DOHH2 (cell line): Measurements from ENCODE around the gene ITGA2B.

ENCODE experiments used
- H3F3A ChIP-seq: fragments of 200-600 bp; sonication (generic), shearing (Covaris generic); 2 replicates; pipeline ENCODE4 v1.6.0; 2016; ENCODE audit warnings: antibody characterized with exemption, mild to moderate bottlenecking; ENCODE audit not compliant: control insufficient read depth, insufficient read depth
- H3K27ac ChIP-seq: fragments of 200-600 bp; sonication (generic); 2 replicates; pipeline ENCODE4 v1.5.1; 2014; ENCODE audit warnings: low read depth, mild to moderate bottlenecking, low read length, moderate library complexity
- H3K27me3 ChIP-seq: fragments of 200-600 bp; sonication (generic); 2 replicates; pipeline ENCODE4 v1.6.1; 2014; ENCODE audit warnings: mild to moderate bottlenecking, low read length, mixed read lengths; ENCODE audit not compliant: control insufficient read depth
- H3K36me3 ChIP-seq: fragments of 200-600 bp; sonication (generic); 2 replicates; pipeline ENCODE4 v1.6.1; 2014; ENCODE audit warnings: mild to moderate bottlenecking, low read length, moderate library complexity, mixed read lengths; ENCODE audit not compliant: control insufficient read depth
- H3K4me1 ChIP-seq: fragments of 200-600 bp; sonication (generic); 2 replicates; pipeline ENCODE4 v1.6.1; 2014; ENCODE audit warnings: mild to moderate bottlenecking, low read length, mixed read lengths; ENCODE audit not compliant: control insufficient read depth
- H3K4me2 ChIP-seq: fragments of 200-600 bp; sonication (generic); 2 replicates; pipeline ENCODE4 v1.6.0; 2014; ENCODE audit warnings: mild to moderate bottlenecking, low read length, moderate library complexity
- H3K4me3 ChIP-seq: fragments of 200-600 bp; sonication (generic); 2 replicates; pipeline ENCODE4 v1.5.1; 2014; ENCODE audit warnings: mild to moderate bottlenecking, low read length, mixed read lengths
- H3K79me2 ChIP-seq: fragments of 200-600 bp; sonication (generic); 2 replicates; pipeline ENCODE4 v1.6.1; 2014; ENCODE audit warnings: mild to moderate bottlenecking, low read length, mixed read lengths; ENCODE audit not compliant: control insufficient read depth
- H3K9me2 ChIP-seq: fragments of 200-600 bp; sonication (generic); replicated peaks from 2 replicates; pipeline ENCODE4 v1.6.1; 2014; ENCODE audit warnings: mild to moderate bottlenecking, low read length, mixed read lengths; ENCODE audit not compliant: control insufficient read depth
- H3K9me3 ChIP-seq: fragments of 200-600 bp; sonication (generic); 2 replicates; pipeline ENCODE4 v1.6.1; 2014; ENCODE audit warnings: antibody characterized with exemption, low read length, mixed read lengths; ENCODE audit not compliant: control insufficient read depth, insufficient read depth
- H4K20me1 ChIP-seq: fragments of 200-600 bp; sonication (generic); 2 replicates; pipeline ENCODE4 v1.6.0; 2014; ENCODE audit warnings: low read depth, mild to moderate bottlenecking, antibody characterized with exemption, low read length, moderate library complexity; ENCODE audit not compliant: control insufficient read depth, insufficient read depth
- CTCF ChIP-seq: fragments of 200-600 bp; sonication (generic); IDR thresholded peaks from one replicate; pipeline ENCODE4 v1.5.1; 2014; ENCODE audit warnings: antibody characterized with exemption, mild to moderate bottlenecking, low read depth, low read length; ENCODE audit not compliant: poor library complexity, severe bottlenecking
- EZH2phosphoT487 ChIP-seq: fragments of 200-600 bp; sonication (generic); IDR thresholded peaks from 2 replicates; pipeline ENCODE4 v1.6.1; 2017; ENCODE audit warnings: borderline replicate concordance, mild to moderate bottlenecking, antibody characterized with exemption, low read length, moderate library complexity, mixed read lengths

Gene ITGA2B

DNA sequence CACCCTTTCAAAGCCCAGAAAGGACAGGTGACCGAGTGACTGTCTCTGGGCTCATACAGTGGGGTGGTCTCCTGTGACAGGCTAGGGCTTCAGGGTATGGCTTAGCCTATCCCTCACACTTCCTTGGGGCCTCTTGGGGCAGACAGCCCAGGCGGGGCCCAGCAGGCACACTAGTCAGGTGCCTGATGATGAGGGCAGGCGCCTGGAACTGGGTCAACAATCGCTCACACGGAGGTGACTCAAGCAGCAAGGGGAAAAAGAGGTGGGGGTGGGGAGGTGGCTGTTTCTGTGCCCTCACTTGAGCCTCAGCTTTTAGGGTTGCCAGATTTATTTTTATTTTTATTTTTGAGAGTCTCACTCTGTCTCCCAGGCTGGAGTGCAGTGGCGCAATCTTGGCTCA, 50.7 kb downstream of the ITGA2B start:
- H3F3A ChIP-seq = no peaks in the 10 kb centered on the region; the same call in 1 of the 2 replicates
- no peak overlapping the region for H3K4me3 ChIP-seq
- no peak overlapping the region for H3K27ac ChIP-seq
- no peaks in the 10 kb centered on the region for H3K79me2 ChIP-seq
- peaks cover 22% of the 10 kb centered on the region for H3K4me1 ChIP-seq
- H3K27me3 ChIP-seq = peaks cover 2% of the 10 kb centered on the region; the same call in 1 of the 2 replicates
- no peak overlapping the region for H3K4me2 ChIP-seq
- H3K9me3 ChIP-seq = no peaks in the 10 kb centered on the region
- TF ChIP-seq CTCF (no peak), EZH2phosphoT487 (no peak)
- H4K20me1 ChIP-seq = no peaks in the 10 kb centered on the region
- H3K36me3 ChIP-seq = no peaks in the 10 kb centered on the region
- H3K9me2 ChIP-seq = no peaks in the 10 kb centered on the region

DNA sequence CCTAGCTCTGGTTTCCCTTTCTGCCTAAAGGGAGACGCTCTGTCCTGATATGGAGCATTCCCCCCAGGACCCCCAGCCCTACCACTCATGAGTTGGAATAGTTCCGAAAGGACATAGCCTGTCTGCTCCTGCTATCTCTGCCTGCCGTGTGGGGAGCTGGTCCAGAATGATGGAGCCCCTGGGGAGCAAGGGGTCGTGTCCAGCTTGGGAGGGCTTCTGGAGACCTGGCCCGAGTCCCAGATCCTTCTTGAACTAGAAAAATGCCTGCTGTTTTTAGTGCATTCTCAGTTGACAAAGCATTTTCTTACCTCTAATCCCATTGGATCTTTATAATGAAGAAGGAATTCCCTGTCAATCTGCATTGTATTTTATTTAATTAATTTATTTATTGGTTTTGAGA, 53.5 kb downstream of the ITGA2B start:
- H3K4me2 ChIP-seq = peak overlapping the region; percentile 52; the same call in 1 of the 2 replicates

GRCh38 chr17:44335564-44335963, 53.9 kb downstream of the ITGA2B start:
- no peaks in the 10 kb centered on the region for H3K9me2 ChIP-seq
- TF ChIP-seq CTCF (no peak), EZH2phosphoT487 (no peak)
- H3K27me3 ChIP-seq = no peaks in the 10 kb centered on the region
- H3K27ac ChIP-seq = no peak overlapping the region
- H3K79me2 ChIP-seq = no peaks in the 10 kb centered on the region
- no peaks in the 10 kb centered on the region for H3K9me3 ChIP-seq
- H3F3A ChIP-seq = peaks cover 4% of the 10 kb centered on the region
- peaks cover 43% of the 10 kb centered on the region for H3K4me1 ChIP-seq
- H4K20me1 ChIP-seq = no peaks in the 10 kb centered on the region
- H3K4me3 ChIP-seq = peak overlapping the region; percentile 20; the same call in 1 of the 2 replicates
- H3K4me2 ChIP-seq = peak overlapping the region; percentile 52
- no peaks in the 10 kb centered on the region for H3K36me3 ChIP-seq

More for the DNA sequence above, 53.5 kb downstream of the ITGA2B start:
- no peaks in the 10 kb centered on the region for H4K20me1 ChIP-seq
- peaks cover 40% of the 10 kb centered on the region for H3K4me1 ChIP-seq
- TF ChIP-seq EZH2phosphoT487 = no peak
- TF ChIP-seq CTCF = no peak
- no peak overlapping the region for H3K4me3 ChIP-seq
- no peaks in the 10 kb centered on the region for H3K79me2 ChIP-seq
- H3K27me3 ChIP-seq = no peaks in the 10 kb centered on the region
- H3F3A ChIP-seq = peaks cover 2% of the 10 kb centered on the region
- H3K9me2 ChIP-seq = no peaks in the 10 kb centered on the region
- no peaks in the 10 kb centered on the region for H3K36me3 ChIP-seq
- no peaks in the 10 kb centered on the region for H3K9me3 ChIP-seq
- no peak overlapping the region for H3K27ac ChIP-seq

GRCh38 chr17:44334727-44335126, 54.7 kb downstream of the ITGA2B start:
- no peaks in the 10 kb centered on the region for H3K36me3 ChIP-seq
- 0 out of 2 replicates have a peak overlapping the region, but pooled peaks have one; percentile 18 for H3K27ac ChIP-seq
- peaks cover 45% of the 10 kb centered on the region for H3K4me1 ChIP-seq

More at GRCh38 chr17:44334727-44335126, 54.7 kb downstream of the ITGA2B start:
- H3K79me2 ChIP-seq = no peaks in the 10 kb centered on the region
- H3K9me3 ChIP-seq = no peaks in the 10 kb centered on the region
- H4K20me1 ChIP-seq = no peaks in the 10 kb centered on the region
- H3K27me3 ChIP-seq = no peaks in the 10 kb centered on the region
- peaks cover 4% of the 10 kb centered on the region for H3F3A ChIP-seq
- H3K4me3 ChIP-seq = 0 out of 2 replicates have a peak overlapping the region, but pooled peaks have one; percentile 9
- TF ChIP-seq EZH2phosphoT487 (no peak), CTCF (no peak)
- peak overlapping the region; percentile 52 for H3K4me2 ChIP-seq
- no peaks in the 10 kb centered on the region for H3K9me2 ChIP-seq
